ENCODE measurements around the gene INPP5A.
"Not testable (repeated sequence)": the region's sequence is repeated elsewhere in the genome, so short reads cannot be mapped to it uniquely, and the experiment has no call there.

The INPP5A gene

DNA sequence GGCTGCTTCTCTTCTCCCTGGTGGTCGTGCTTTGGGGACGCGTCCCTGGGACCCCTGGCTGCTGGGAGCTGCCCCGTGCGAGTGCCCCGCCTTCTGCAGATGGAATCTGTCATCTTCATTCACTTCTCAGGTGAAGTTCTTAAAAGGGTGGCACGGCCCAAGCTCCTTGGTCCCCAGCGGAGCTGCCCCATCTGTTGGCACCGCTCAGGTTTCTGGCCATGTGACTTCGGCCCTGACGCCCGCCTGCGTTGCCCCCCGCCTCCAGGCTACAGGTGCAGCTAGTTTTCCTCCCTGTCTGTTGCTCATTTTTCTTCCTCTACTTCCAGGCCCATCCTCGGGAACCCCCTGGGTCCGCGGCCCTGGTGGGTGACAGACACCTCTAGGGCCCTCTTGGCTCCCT, 255.2 kb downstream of the INPP5A start:
- TF ChIP-seq, protein P1, sequence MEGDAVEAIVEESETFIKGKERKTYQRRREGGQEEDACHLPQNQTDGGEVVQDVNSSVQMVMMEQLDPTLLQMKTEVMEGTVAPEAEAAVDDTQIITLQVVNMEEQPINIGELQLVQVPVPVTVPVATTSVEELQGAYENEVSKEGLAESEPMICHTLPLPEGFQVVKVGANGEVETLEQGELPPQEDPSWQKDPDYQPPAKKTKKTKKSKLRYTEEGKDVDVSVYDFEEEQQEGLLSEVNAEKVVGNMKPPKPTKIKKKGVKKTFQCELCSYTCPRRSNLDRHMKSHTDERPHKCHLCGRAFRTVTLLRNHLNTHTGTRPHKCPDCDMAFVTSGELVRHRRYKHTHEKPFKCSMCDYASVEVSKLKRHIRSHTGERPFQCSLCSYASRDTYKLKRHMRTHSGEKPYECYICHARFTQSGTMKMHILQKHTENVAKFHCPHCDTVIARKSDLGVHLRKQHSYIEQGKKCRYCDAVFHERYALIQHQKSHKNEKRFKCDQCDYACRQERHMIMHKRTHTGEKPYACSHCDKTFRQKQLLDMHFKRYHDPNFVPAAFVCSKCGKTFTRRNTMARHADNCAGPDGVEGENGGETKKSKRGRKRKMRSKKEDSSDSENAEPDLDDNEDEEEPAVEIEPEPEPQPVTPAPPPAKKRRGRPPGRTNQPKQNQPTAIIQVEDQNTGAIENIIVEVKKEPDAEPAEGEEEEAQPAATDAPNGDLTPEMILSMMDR (IDR thresholded peaks at IDR 0.05; ENCODE audit: control extremely low read depth, extremely low read depth, low read depth, missing control alignments): no peak
- POLR2A ChIA-PET: no interaction called here
- no peak for DNase-seq (ENCODE audit: extremely low spot score)
- CTCF ChIA-PET: no interaction called here

- TF ChIP-seq, protein P1 (IDR thresholded peaks at IDR 0.05; ENCODE audit: control extremely low read depth, extremely low read depth, low read depth, missing control alignments): no peak
- CTCF ChIA-PET: no interaction called here
- DNase-seq (ENCODE audit: extremely low spot score): no peak
- POLR2A ChIA-PET: no interaction called here
Observed at GRCh38 chr10:132793213-132793612, 255.6 kb downstream of the INPP5A start.

- ChIA-PET POLR2A (no interaction called here), CTCF (no interaction called here)
- TF ChIP-seq, protein P1 (IDR thresholded peaks at IDR 0.05; ENCODE audit: control extremely low read depth, extremely low read depth, low read depth, missing control alignments): no peak
- no peak for DNase-seq (ENCODE audit: extremely low spot score)
Observed at GRCh38 chr10:132793871-132794849, 256.6 kb downstream of the INPP5A start.

DNA sequence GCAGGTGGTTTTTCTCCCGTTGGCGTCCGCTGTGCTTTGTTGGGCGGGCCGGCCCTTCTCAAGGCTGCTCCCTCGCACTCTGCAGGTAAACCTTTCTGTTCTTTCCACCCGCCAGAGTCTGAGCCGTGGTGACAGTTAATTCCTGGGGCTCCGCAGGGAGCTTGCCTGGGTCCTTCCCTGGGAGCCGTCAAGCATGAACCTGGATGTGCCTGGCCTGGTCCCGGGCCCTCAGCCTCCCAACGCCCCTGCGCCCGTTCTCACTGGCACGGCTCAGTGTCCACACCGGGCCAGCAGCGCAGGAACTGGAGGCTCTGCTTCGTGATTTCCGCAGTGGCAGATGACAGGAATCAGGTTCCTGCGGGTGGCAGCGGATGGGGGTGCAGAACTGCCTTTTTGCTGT, 259.3 kb downstream of the INPP5A start:
- CTCF ChIA-PET: no interaction called here
- DNase-seq (ENCODE audit: extremely low spot score): no peak
- TF ChIP-seq, protein P1 (IDR thresholded peaks at IDR 0.05; ENCODE audit: control extremely low read depth, extremely low read depth, low read depth, missing control alignments): no peak
- POLR2A ChIA-PET: no interaction called here

- CTCF ChIA-PET, POLR2A ChIA-PET: not testable (repeated sequence)
Observed at GRCh38 chr10:132797986-132798385, 260.4 kb downstream of the INPP5A start.

GRCh38 chr10:132798403-132798802, 260.8 kb downstream of the INPP5A start:
- no peak for DNase-seq (ENCODE audit: extremely low spot score)
- POLR2A ChIA-PET: no interaction called here
- CTCF ChIA-PET: no interaction called here
- TF ChIP-seq, protein P1 (IDR thresholded peaks at IDR 0.05; ENCODE audit: control extremely low read depth, extremely low read depth, low read depth, missing control alignments): no peak

More at GRCh38 chr10:132797986-132798385, 260.4 kb downstream of the INPP5A start:
- not testable (repeated sequence) for DNase-seq (ENCODE audit: extremely low spot score)

DNA sequence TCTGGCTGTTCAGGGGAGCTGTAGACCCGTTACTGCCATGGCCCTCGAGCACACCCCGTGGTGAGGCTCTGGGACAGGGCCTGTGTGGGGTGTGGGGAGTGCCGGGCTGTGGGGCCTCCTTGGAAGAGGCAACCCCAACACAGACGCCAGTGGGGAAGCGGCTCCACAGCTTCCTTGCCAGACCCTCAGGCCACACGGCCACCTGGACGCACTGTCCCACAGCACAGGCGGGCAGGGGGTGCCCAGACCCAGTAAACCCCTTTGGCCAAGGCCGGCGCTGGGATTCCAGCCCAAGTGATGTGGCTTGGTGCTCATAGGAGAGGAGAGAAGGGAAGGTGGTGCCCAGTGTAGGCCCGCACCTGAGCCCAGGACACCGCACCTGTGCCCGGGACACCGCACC, 261.3 kb downstream of the INPP5A start:
- POLR2A ChIA-PET: no interaction called here
- no peak for DNase-seq (ENCODE audit: extremely low spot score)
- CTCF ChIA-PET: no interaction called here
- TF ChIP-seq, protein P1 (IDR thresholded peaks at IDR 0.05; ENCODE audit: control extremely low read depth, extremely low read depth, low read depth, missing control alignments): no peak

All from GM10248 (cell line).